ENCODE data around the gene RDH14. TPM values are rescaled to one million over a fixed set of nuclear protein-coding genes. Genes with fewer than 3 reads are reported as not detected.

The RDH14 gene
- total and polyA plus RNA-seq, 4 experiments from 2014 or later, result 18.0 to 42.6 (median 30.7) TPM

DNA sequence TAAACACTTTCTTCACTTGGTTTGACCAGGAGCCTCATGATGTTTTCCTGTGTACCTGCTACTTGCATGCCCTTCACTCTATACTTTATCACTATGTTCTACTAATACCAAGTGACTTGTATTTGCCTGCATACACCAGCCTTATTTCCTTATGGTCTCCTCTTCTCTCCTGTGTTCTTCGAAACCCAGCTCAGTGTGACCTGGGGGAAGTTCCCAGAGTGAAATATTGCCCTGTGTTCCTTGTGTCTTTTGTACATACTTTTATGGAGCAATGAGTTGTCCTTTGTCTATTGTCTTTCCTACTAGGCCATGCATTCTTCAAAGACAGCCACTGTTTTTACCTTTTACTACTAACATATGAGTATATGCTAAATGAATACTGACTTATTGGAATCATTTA lies 28.3 kb upstream of the RDH14 start:
- no peaks in the 10 kb centered on the region for H3K27me3 Mint-ChIP-seq
- no peak overlapping the region for H3K27ac ChIP-seq (ENCODE audit: low read depth, low read length)
- no peak for DNase-seq
- H3K36me3 Mint-ChIP-seq, result peaks cover 17 to 51% of the 10 kb centered on the region in 2 donors
- no peaks in the 10 kb centered on the region for H3K4me1 ChIP-seq (ENCODE audit: insufficient read depth, low read length)
- intact Hi-C loops (cut with micrococcal nuclease), result no loop called here
- peaks cover 9% of the 10 kb centered on the region for H3K36me3 ChIP-seq (ENCODE audit: insufficient read depth, low read length)
- H3K9me3 Mint-ChIP-seq, result peaks cover 0 to 6% (median under 1%) of the 10 kb centered on the region in 8 donors
- ChIA-PET POLR2A (ENCODE audit: partially characterized antibody) (no interaction called here), CTCF (ENCODE audit: partially characterized antibody) (no interaction called here)
- H3K27ac Mint-ChIP-seq, result no peak overlapping the region
- H3K4me3 ChIP-seq (ENCODE audit: low read length in 2 of 2), result no peak overlapping the region
- peaks cover 0 to 2% (median 0%) of the 10 kb centered on the region in 4 donors for H3K4me1 Mint-ChIP-seq
- H3K27me3 ChIP-seq (ENCODE audit: insufficient read depth, low read length), result no peaks in the 10 kb centered on the region
- no peaks in the 10 kb centered on the region for H3K9me3 ChIP-seq (ENCODE audit: control insufficient read depth in 1 of 2, low read length in 2 of 2)
- no peak overlapping the region for H3K4me3 Mint-ChIP-seq

DNA sequence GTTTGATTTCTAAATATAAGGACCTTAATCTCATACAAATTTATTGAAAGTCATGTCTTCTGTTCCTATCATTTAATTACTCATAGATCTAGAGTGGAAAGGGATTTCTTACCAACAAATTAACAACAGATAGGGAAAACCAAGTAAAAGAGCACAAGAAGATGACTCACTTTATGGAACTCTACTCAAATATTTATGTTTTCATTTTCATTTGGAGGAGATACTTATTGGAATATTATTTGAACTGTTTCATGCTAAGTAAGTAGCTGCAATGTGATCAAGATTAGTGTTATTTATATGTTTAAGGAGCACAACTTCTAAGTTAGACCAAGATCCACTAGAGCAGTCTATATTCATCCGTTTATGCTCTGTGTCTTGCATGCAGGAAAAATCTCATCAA lies 27.6 kb upstream of the RDH14 start:
- Histone ChIP-seq H3K9me3 (ENCODE audit: control insufficient read depth in 1 of 2, low read length in 2 of 2) (no peaks in the 10 kb centered on the region), H3K27ac (ENCODE audit: low read depth, low read length) (no peak overlapping the region), H3K27me3 (ENCODE audit: insufficient read depth, low read length) (no peaks in the 10 kb centered on the region), H3K4me3 (ENCODE audit: low read length in 2 of 2) (no peak overlapping the region), H3K36me3 (ENCODE audit: insufficient read depth, low read length) (peaks cover 9% of the 10 kb centered on the region), H3K4me1 (ENCODE audit: insufficient read depth, low read length) (no peaks in the 10 kb centered on the region)
- Mint-ChIP-seq H3K4me3 (no peak overlapping the region), H3K4me1 (peaks cover 0 to 2% (median 0%) of the 10 kb centered on the region in 4 donors), H3K9me3 (peaks cover 0 to 12% (median 4%) of the 10 kb centered on the region in 8 donors), H3K27ac (no peak overlapping the region), H3K27me3 (no peaks in the 10 kb centered on the region), H3K36me3 (peaks cover 17 to 53% of the 10 kb centered on the region in 2 donors)
- intact Hi-C loops (cut with micrococcal nuclease), result no loop called here
- CTCF ChIA-PET (ENCODE audit: partially characterized antibody), result no interaction called here
- POLR2A ChIA-PET (ENCODE audit: partially characterized antibody), result no interaction called here
- no peak for DNase-seq

DNA sequence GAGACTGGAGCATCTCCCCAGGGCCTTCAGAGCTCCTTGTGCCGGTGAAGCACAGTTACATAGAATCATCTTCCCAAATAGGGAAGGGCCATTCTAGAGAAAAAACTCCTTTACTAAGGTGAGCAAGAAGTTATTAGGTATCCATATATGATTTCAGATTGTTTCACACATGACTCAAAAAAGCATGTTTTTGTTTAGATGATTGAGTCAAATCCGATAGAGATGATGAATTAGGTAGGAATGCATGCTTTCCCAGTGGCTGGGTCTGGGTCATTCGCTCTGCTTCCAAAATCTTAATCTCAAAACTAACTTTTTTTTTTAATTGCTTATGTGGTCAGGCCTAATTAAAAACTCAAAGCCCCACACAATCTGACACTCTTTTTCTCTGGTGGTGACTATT lies 25.1 kb upstream of the RDH14 start:
- DNase-seq, result no peak
- H3K36me3 ChIP-seq (ENCODE audit: insufficient read depth, low read length), result peaks cover 6% of the 10 kb centered on the region
- Mint-ChIP-seq H3K27me3 (no peaks in the 10 kb centered on the region), H3K4me3 (no peak overlapping the region), H3K4me1 (peaks cover 0 to 2% (median 0%) of the 10 kb centered on the region in 4 donors), H3K27ac (no peak overlapping the region), H3K9me3 (peaks cover 0 to 13% (median 4%) of the 10 kb centered on the region in 8 donors), H3K36me3 (peaks cover 21 to 38% of the 10 kb centered on the region in 2 donors)
- intact Hi-C loops (cut with micrococcal nuclease), result no loop called here
- no peaks in the 10 kb centered on the region for H3K9me3 ChIP-seq (ENCODE audit: control insufficient read depth in 1 of 2, low read length in 2 of 2)
- ChIA-PET POLR2A (ENCODE audit: partially characterized antibody) (no interaction called here), CTCF (ENCODE audit: partially characterized antibody) (no interaction called here)
- H3K27ac ChIP-seq (ENCODE audit: low read depth, low read length), result no peak overlapping the region
- no peaks in the 10 kb centered on the region for H3K4me1 ChIP-seq (ENCODE audit: insufficient read depth, low read length)
- no peak overlapping the region for H3K4me3 ChIP-seq (ENCODE audit: low read length in 2 of 2)
- no peaks in the 10 kb centered on the region for H3K27me3 ChIP-seq (ENCODE audit: insufficient read depth, low read length)

DNA sequence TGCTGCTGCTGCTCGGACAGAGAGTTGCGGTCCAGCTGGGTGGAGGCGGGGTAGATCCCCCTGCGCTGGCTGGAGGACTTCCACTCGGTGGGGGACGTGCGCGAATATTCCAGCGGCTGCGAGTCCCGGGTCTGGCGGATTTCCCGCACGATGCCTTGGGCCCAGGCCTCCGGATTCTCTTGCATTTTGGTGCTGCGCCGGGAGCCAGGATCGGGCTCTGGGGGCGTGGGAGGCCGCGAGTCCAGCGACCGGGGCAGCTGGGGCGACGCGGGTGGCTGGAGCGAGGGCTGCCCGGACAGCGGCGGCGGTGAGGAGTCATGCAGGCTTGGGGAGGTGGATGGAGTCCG lies 24.1 kb upstream of the RDH14 start:
- peaks cover 0 to 2% (median 0%) of the 10 kb centered on the region in 4 donors for H3K4me1 Mint-ChIP-seq
- ChIA-PET POLR2A (ENCODE audit: partially characterized antibody) (no interaction called here), CTCF (ENCODE audit: partially characterized antibody) (no interaction called here)
- H3K36me3 ChIP-seq (ENCODE audit: insufficient read depth, low read length), result no peaks in the 10 kb centered on the region
- H3K4me3 Mint-ChIP-seq, result no peak overlapping the region
- DNase-seq, result no peak
- H3K27ac Mint-ChIP-seq, result no peak overlapping the region
- no peaks in the 10 kb centered on the region for H3K4me1 ChIP-seq (ENCODE audit: insufficient read depth, low read length)
- no peaks in the 10 kb centered on the region for H3K27me3 ChIP-seq (ENCODE audit: insufficient read depth, low read length)
- H3K36me3 Mint-ChIP-seq, result peaks cover 19 to 34% of the 10 kb centered on the region in 2 donors
- H3K9me3 Mint-ChIP-seq, result peaks cover 0 to 13% (median 4%) of the 10 kb centered on the region in 8 donors
- intact Hi-C loops (cut with micrococcal nuclease), result no loop called here
- H3K27me3 Mint-ChIP-seq, result no peaks in the 10 kb centered on the region
- no peaks in the 10 kb centered on the region for H3K9me3 ChIP-seq (ENCODE audit: control insufficient read depth in 1 of 2, low read length in 2 of 2)
- no peak overlapping the region for H3K4me3 ChIP-seq (ENCODE audit: low read length in 2 of 2)
- no peak overlapping the region for H3K27ac ChIP-seq (ENCODE audit: low read depth, low read length)

DNA sequence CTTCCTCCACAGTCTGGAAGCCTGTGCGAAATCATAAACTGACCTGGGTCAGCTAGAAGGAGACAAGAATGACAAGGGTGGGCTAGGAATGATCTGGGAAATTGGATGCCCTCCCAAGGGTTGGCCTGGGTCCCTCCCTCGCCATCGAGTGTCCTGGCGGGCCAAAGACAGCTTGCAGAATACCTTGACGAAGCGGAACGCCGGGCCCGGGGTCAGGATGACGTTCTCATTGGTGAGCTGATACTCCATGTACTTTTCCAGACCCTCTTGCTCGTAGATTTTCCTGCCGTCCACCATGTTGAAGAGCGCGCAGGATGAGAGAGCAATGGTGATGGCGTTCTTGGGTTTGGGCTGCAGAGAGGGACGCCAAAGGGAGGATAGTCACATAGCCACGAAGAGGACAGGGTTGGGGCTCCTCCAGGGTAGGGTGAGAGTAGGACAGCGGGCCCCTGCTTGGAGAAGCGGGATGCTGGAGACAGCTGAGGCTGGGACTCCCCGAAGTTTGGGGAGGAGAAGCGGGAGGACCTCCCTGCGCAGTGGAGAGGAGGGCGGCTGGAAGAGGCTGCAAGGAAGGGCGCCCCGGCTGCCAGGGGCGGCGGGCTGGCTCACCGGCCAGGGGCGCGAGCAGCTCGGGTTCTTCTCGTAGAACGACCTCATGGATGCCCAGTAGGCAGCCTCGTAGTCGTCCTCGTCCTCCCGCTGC lies 23.6 kb upstream of the RDH14 start:
- Histone ChIP-seq H3K27me3 (ENCODE audit: insufficient read depth, low read length) (no peaks in the 10 kb centered on the region), H3K4me3 (ENCODE audit: low read length in 2 of 2) (no peak overlapping the region), H3K4me1 (ENCODE audit: insufficient read depth, low read length) (no peaks in the 10 kb centered on the region), H3K9me3 (ENCODE audit: control insufficient read depth in 1 of 2, low read length in 2 of 2) (no peaks in the 10 kb centered on the region), H3K36me3 (ENCODE audit: insufficient read depth, low read length) (no peaks in the 10 kb centered on the region), H3K27ac (ENCODE audit: low read depth, low read length) (no peak overlapping the region)
- H3K4me1 Mint-ChIP-seq, result peaks cover 0 to 2% (median 0%) of the 10 kb centered on the region in 4 donors
- no peak overlapping the region for H3K4me3 Mint-ChIP-seq
- H3K9me3 Mint-ChIP-seq, result peaks cover 0 to 13% (median 6%) of the 10 kb centered on the region in 8 donors
- intact Hi-C loops (cut with micrococcal nuclease), result no loop called here
- H3K27ac Mint-ChIP-seq, result no peak overlapping the region
- ChIA-PET CTCF (ENCODE audit: partially characterized antibody) (no interaction called here), POLR2A (ENCODE audit: partially characterized antibody) (no interaction called here)
- no peaks in the 10 kb centered on the region for H3K27me3 Mint-ChIP-seq
- DNase-seq, result no peak
- H3K36me3 Mint-ChIP-seq, result peaks cover 19 to 34% of the 10 kb centered on the region in 2 donors

DNA sequence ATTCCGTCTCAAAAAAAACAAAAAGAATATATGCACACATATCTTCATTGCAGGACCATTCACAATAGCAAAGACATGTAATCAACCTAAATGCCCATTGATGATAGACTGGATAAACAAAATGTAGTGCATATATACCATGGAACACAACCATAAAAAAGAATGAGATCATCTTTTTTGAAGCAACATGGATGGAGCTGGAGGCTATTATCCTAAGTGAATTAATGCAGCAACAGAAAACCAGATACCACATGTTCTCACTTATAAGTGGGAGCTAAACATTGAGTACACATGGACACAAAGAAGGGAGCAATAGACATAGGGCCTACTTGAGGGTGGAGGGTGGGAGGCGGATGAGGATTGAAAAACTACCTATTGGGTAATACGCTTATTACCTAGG lies 20.2 kb upstream of the RDH14 start:
- Histone ChIP-seq H3K4me1 (ENCODE audit: insufficient read depth, low read length) (no peaks in the 10 kb centered on the region), H3K4me3 (ENCODE audit: low read length in 2 of 2) (no peak overlapping the region), H3K27me3 (ENCODE audit: insufficient read depth, low read length) (no peaks in the 10 kb centered on the region), H3K27ac (ENCODE audit: low read depth, low read length) (no peak overlapping the region), H3K9me3 (ENCODE audit: control insufficient read depth in 1 of 2, low read length in 2 of 2) (no peaks in the 10 kb centered on the region), H3K36me3 (ENCODE audit: insufficient read depth, low read length) (no peaks in the 10 kb centered on the region)
- Mint-ChIP-seq H3K27me3 (no peaks in the 10 kb centered on the region), H3K9me3 (peaks cover 3 to 40% (median 23%) of the 10 kb centered on the region in 8 donors), H3K36me3 (peaks cover 20 to 41% of the 10 kb centered on the region in 2 donors), H3K4me3 (no peak overlapping the region), H3K4me1 (no peaks in the 10 kb centered on the region), H3K27ac (no peak overlapping the region)
- POLR2A ChIA-PET (ENCODE audit: partially characterized antibody), result no interaction called here
- intact Hi-C loops (cut with micrococcal nuclease), result no loop called here
- CTCF ChIA-PET (ENCODE audit: partially characterized antibody), result no interaction called here
- DNase-seq, result no peak

DNA sequence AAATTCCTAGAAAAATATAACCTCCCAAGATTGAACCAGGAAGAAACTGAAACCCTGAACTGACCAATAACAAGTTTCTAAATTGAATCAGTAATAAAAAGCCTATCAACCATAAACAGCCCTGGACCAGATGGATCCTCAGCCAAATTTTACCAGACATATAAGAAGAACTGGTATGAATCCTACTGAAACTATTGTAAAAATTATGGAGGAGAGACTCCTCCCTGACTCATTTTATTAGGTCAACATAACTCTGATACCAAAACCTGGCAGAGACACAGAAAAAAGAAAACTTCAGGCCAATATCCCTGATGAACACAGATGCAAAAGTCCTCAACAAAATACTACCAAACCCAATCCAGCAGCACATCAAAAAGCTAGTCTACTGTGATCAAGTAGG lies 17.6 kb upstream of the RDH14 start:
- Mint-ChIP-seq H3K27ac (no peak overlapping the region), H3K4me1 (no peaks in the 10 kb centered on the region), H3K9me3 (peaks cover 3 to 37% (median 18%) of the 10 kb centered on the region in 8 donors), H3K36me3 (peaks cover 18 to 44% of the 10 kb centered on the region in 2 donors), H3K27me3 (no peaks in the 10 kb centered on the region), H3K4me3 (no peak overlapping the region)
- Histone ChIP-seq H3K27ac (ENCODE audit: low read depth, low read length) (no peak overlapping the region), H3K9me3 (ENCODE audit: control insufficient read depth in 1 of 2, low read length in 2 of 2) (no peaks in the 10 kb centered on the region), H3K4me3 (ENCODE audit: low read length in 2 of 2) (no peak overlapping the region), H3K36me3 (ENCODE audit: insufficient read depth, low read length) (no peaks in the 10 kb centered on the region), H3K4me1 (ENCODE audit: insufficient read depth, low read length) (no peaks in the 10 kb centered on the region), H3K27me3 (ENCODE audit: insufficient read depth, low read length) (no peaks in the 10 kb centered on the region)
- intact Hi-C loops (cut with micrococcal nuclease), result no loop called here
- ChIA-PET CTCF (ENCODE audit: partially characterized antibody) (no interaction called here), POLR2A (ENCODE audit: partially characterized antibody) (no interaction called here)
- DNase-seq, result no peak

All from CD4-positive, alpha-beta memory T cell (primary cell).